Hepatocyte (in vitro differentiated cells): Measurements from ENCODE around the gene CCDC9B. TPM values are rescaled to one million over a fixed set of nuclear protein-coding genes. Genes with fewer than 3 reads are reported as not detected.

Experiments
- DNase-seq: peaks from one replicate; pipeline ENCODE4 v3.0.0-alpha.2; 2016; ENCODE audit warnings: low spot score
- H2AFZ ChIP-seq: fragments of 200-600 bp; sonication (generic); 2 replicates; pipeline ENCODE4 v1.6.0; 2016; ENCODE audit warnings: antibody characterized with exemption, mild to moderate bottlenecking
- H3K27ac ChIP-seq: fragments of 200-600 bp; sonication (generic); 2 replicates; pipeline ENCODE4 v1.5.1; 2016; ENCODE audit warnings: mild to moderate bottlenecking
- H3K27me3 ChIP-seq: fragments of 200-600 bp; sonication (generic); 2 replicates; pipeline ENCODE4 v1.6.1; 2016
- H3K36me3 ChIP-seq: fragments of 200-600 bp; sonication (generic); replicated peaks from 2 replicates; pipeline ENCODE4 v1.5.1; 2016; ENCODE audit warnings: low read depth; ENCODE audit not compliant: insufficient read depth
- H3K4me1 ChIP-seq: fragments of 200-600 bp; sonication (generic); 2 replicates; pipeline ENCODE4 v1.5.1; 2016; ENCODE audit warnings: mild to moderate bottlenecking, moderate library complexity; ENCODE audit not compliant: insufficient read depth
- H3K4me2 ChIP-seq: fragments of 200-600 bp; sonication (generic); 2 replicates; pipeline ENCODE4 v1.6.0; 2016
- H3K4me3 ChIP-seq: fragments of 200-600 bp; sonication (generic); 2 replicates; pipeline ENCODE4 v1.5.1; 2016; ENCODE audit warnings: mild to moderate bottlenecking
- H3K79me2 ChIP-seq: fragments of 200-600 bp; sonication (generic); 2 replicates; pipeline ENCODE4 v1.6.0; 2017; ENCODE audit warnings: mild to moderate bottlenecking
- H3K9me2 ChIP-seq: fragments of 200-600 bp; sonication (generic); replicated peaks from 2 replicates; pipeline ENCODE4 v1.6.0; 2017; ENCODE audit warnings: mild to moderate bottlenecking; ENCODE audit not compliant: insufficient read depth
- H3K9me3 ChIP-seq: fragments of 200-600 bp; sonication (generic); 2 replicates; pipeline ENCODE4 v1.5.1; 2016; ENCODE audit warnings: low read depth, mild to moderate bottlenecking
- H4K20me1 ChIP-seq: fragments of 200-600 bp; sonication (generic); 2 replicates; pipeline ENCODE4 v1.6.0; 2016; ENCODE audit warnings: mild to moderate bottlenecking; ENCODE audit not compliant: insufficient read depth, poor library complexity, severe bottlenecking
- CTCF ChIP-seq: fragments of 200-600 bp; sonication (generic); IDR thresholded peaks from 2 replicates; pipeline ENCODE4 v1.5.1; 2016; ENCODE audit warnings: antibody characterized with exemption, mild to moderate bottlenecking; ENCODE audit not compliant: poor library complexity
- EZH2 ChIP-seq: fragments of 200-600 bp; sonication (generic); IDR thresholded peaks from 2 replicates; pipeline ENCODE4 v1.6.1; 2016; ENCODE audit warnings: antibody characterized with exemption, mild to moderate bottlenecking, borderline replicate concordance
- EZH2phosphoT487 ChIP-seq: fragments of 200-600 bp; sonication (generic); IDR thresholded peaks from one replicate; pipeline ENCODE4 v1.6.1; 2018; ENCODE audit warnings: antibody characterized with exemption, mild to moderate bottlenecking, low read depth, moderate library complexity; ENCODE audit not compliant: unreplicated experiment, severe bottlenecking
- WGBS: methylation state at CpG from one replicate; pipeline ENCODE4 v1.1.6; 2016; ENCODE audit warnings: low lambda C conversion rate; ENCODE audit errors: missing lambda C conversion rate; 5-methylcytosine and 5-hydroxymethylcytosine counted together
- polyA plus RNA-seq: library from polyadenylated mRNA; unstranded; fragments of >200 nt; fragmentation: Nextera tagmentation; extraction: Ambion mirVana; gene quantifications from 2 replicates; pipeline ENCODE4 v1.2.1, GENCODE V29; 2016
- total RNA-seq: library from RNA; depleted of rRNA; stranded (reverse); fragments of >200 nt; gene quantifications from 2 replicates; pipeline ENCODE4 v1.2.3, GENCODE V29; 2014

The CCDC9B gene
- total and polyA plus RNA-seq, 2 experiments from 2014 or later: 4.0 to 7.6 TPM

- 76% methylated on average over 6 of the region's 6 CpGs for WGBS
- no peaks in the 10 kb centered on the region for H3K9me2 ChIP-seq
- TF ChIP-seq CTCF (no peak), EZH2phosphoT487 (no peak), EZH2 (no peak)
- no peaks in the 10 kb centered on the region for H3K9me3 ChIP-seq
- no peaks in the 10 kb centered on the region for H3K36me3 ChIP-seq
- no peak overlapping the region for H2AFZ ChIP-seq
- H3K27ac ChIP-seq: no peak overlapping the region
- peaks cover 7% of the 10 kb centered on the region for H3K27me3 ChIP-seq
- no peak overlapping the region for H3K4me2 ChIP-seq
- DNase-seq: no peak
- peaks cover 6% of the 10 kb centered on the region for H3K4me1 ChIP-seq
- H3K79me2 ChIP-seq: no peaks in the 10 kb centered on the region
- no peaks in the 10 kb centered on the region for H4K20me1 ChIP-seq
- no peak overlapping the region for H3K4me3 ChIP-seq
These were observed 23.5 kb upstream of the CCDC9B start for GRCh38 chr15:40364251-40364650.

GRCh38 chr15:40363611-40364010, 22.9 kb upstream of the CCDC9B start:
- WGBS: 82% methylated on average over 8 of the region's 8 CpGs

GRCh38 chr15:40361640-40362039, 20.9 kb upstream of the CCDC9B start:
- WGBS: 89% methylated on average over 2 of the region's 2 CpGs
- no peak overlapping the region for H3K4me2 ChIP-seq
- H2AFZ ChIP-seq: no peak overlapping the region
- H3K4me1 ChIP-seq: peaks cover 5% of the 10 kb centered on the region
- TF ChIP-seq EZH2phosphoT487 (no peak), EZH2 (no peak), CTCF (no peak)
- no peaks in the 10 kb centered on the region for H3K79me2 ChIP-seq
- H3K9me2 ChIP-seq: no peaks in the 10 kb centered on the region
- DNase-seq: no peak
- no peak overlapping the region for H3K4me3 ChIP-seq
- H4K20me1 ChIP-seq: no peaks in the 10 kb centered on the region
- peaks cover 12% of the 10 kb centered on the region for H3K27me3 ChIP-seq
- H3K9me3 ChIP-seq: no peaks in the 10 kb centered on the region
- H3K27ac ChIP-seq: no peak overlapping the region
- no peaks in the 10 kb centered on the region for H3K36me3 ChIP-seq

More at GRCh38 chr15:40363611-40364010, 22.9 kb upstream of the CCDC9B start:
- Histone ChIP-seq H3K79me2 (no peaks in the 10 kb centered on the region), H3K36me3 (no peaks in the 10 kb centered on the region), H4K20me1 (no peaks in the 10 kb centered on the region), H3K4me3 (no peak overlapping the region), H3K9me3 (no peaks in the 10 kb centered on the region), H3K27ac (no peak overlapping the region), H3K9me2 (no peaks in the 10 kb centered on the region), H3K4me1 (peaks cover 6% of the 10 kb centered on the region), H3K27me3 (peaks cover 12% of the 10 kb centered on the region), H3K4me2 (no peak overlapping the region), H2AFZ (no peak overlapping the region)
- DNase-seq: no peak
- TF ChIP-seq EZH2phosphoT487 (no peak), CTCF (no peak), EZH2 (no peak)

GRCh38 chr15:40360015-40360414, 19.3 kb upstream of the CCDC9B start:
- Histone ChIP-seq H4K20me1 (no peaks in the 10 kb centered on the region), H3K4me1 (peaks cover 5% of the 10 kb centered on the region), H3K27me3 (peaks cover 12% of the 10 kb centered on the region), H3K9me2 (no peaks in the 10 kb centered on the region), H3K36me3 (no peaks in the 10 kb centered on the region), H3K79me2 (no peaks in the 10 kb centered on the region), H3K4me2 (no peak overlapping the region), H3K4me3 (no peak overlapping the region), H3K27ac (no peak overlapping the region), H3K9me3 (no peaks in the 10 kb centered on the region), H2AFZ (no peak overlapping the region)
- WGBS: 81% methylated on average over 4 of the region's 4 CpGs
- no peak for DNase-seq
- TF ChIP-seq EZH2phosphoT487 (no peak), CTCF (no peak), EZH2 (no peak)
